GM12878 (cell line): Measurements from ENCODE around the gene RFC1. TPM values are rescaled to one million over a fixed set of nuclear protein-coding genes. Genes with fewer than 3 reads are reported as not detected.

Source experiments
- ATAC-seq: fragments of 200-7000 bp; cut with Tn5 transposase; 3 replicates; pipeline ENCODE4 v1.9.1; 2020; ENCODE audit warnings: mild to moderate bottlenecking, moderate library complexity
- BruUV-seq: library from RNA; stranded (reverse); fragments of 400-500 nt; replicated peaks from 2 replicates; lab custom pipeline; 2021; lab: Mats Ljungman, UMichigan
- CTCF ChIA-PET: fragments of 300-600 bp; sonication (Branson Sonifier 250); formaldehyde crosslinking; extraction: SDS; loops from one replicate; lab custom pipeline; 2021; ENCODE audit warnings: inconsistent platforms; lab: Yijun Ruan, JAX
- POLR2A ChIA-PET: fragments of 350-600 bp; formaldehyde crosslinking; extraction: SDS; loops from one replicate; lab custom pipeline; 2021; ENCODE audit warnings: inconsistent platforms; lab: Charles Lee
- RAD21 ChIA-PET: fragments of 300-600 bp; sonication (Branson Sonifier 250); formaldehyde crosslinking; loops from one replicate; lab custom pipeline; 2023; ENCODE audit warnings: antibody characterized with exemption; ENCODE audit not compliant: unreplicated experiment; lab: Charles Lee
- SMC1A ChIA-PET: fragments of 300-600 bp; sonication (Branson Sonifier 250); formaldehyde crosslinking; loops from one replicate; lab custom pipeline; 2023; ENCODE audit not compliant: unreplicated experiment, uncharacterized antibody; lab: Charles Lee
- DNase-seq: peaks from one replicate; pipeline ENCODE4 v3.0.0-alpha.2; 2011; ENCODE audit warnings: low read depth, low spot score
- FAIRE-seq: peaks from 3 replicates; lab custom pipeline; 2011; peaks lifted over from hg19 to GRCh38; lab: Jason Lieb, UNC
- H2AFZ ChIP-seq: 2 replicates; pipeline ENCODE4 v1.6.0; 2011; ENCODE audit warnings: low read depth, low read length, control low read depth; ENCODE audit not compliant: control insufficient read depth
- H3K27ac ChIP-seq: 2 replicates; pipeline ENCODE4 v1.5.1; 2011; ENCODE audit warnings: control low read depth; ENCODE audit not compliant: control insufficient read depth, insufficient read depth
- H3K27me3 ChIP-seq, 2 experiments: replicated peaks in 1 of 2; 2 replicates each; pipeline versions ENCODE4 v1.6.0 to v1.6.1; 2011; ENCODE audit warnings: low read length in 1 of 2; ENCODE audit not compliant: control insufficient read depth in 2 of 2, insufficient read depth in 2 of 2
- H3K36me3 ChIP-seq, 2 experiments: 2 replicates each; pipeline ENCODE4 v1.5.1; 2011; ENCODE audit warnings: low read length in 1 of 2; ENCODE audit not compliant: control insufficient read depth in 2 of 2, insufficient read depth in 2 of 2
- H3K4me1 ChIP-seq: 2 replicates; pipeline ENCODE4 v1.6.1; 2011; ENCODE audit warnings: mild to moderate bottlenecking, low read length, moderate library complexity, mixed read lengths; ENCODE audit not compliant: control insufficient read depth, insufficient read depth
- H3K4me2 ChIP-seq: 2 replicates; pipeline ENCODE4 v1.6.0; 2011; ENCODE audit warnings: control low read depth; ENCODE audit not compliant: control insufficient read depth, insufficient read depth
- H3K4me3 ChIP-seq: fragments of 200-600 bp; sonication (generic); 2 replicates; pipeline ENCODE4 v1.5.1; 2016
- H3K79me2 ChIP-seq: 2 replicates; pipeline ENCODE4 v1.6.0; 2011; ENCODE audit warnings: low read length; ENCODE audit not compliant: control insufficient read depth, insufficient read depth
- H3K9ac ChIP-seq: 2 replicates; pipeline ENCODE4 v1.8.0; 2011; ENCODE audit warnings: low read length, control low read depth, mixed read lengths; ENCODE audit not compliant: control insufficient read depth, insufficient read depth
- H3K9me3 ChIP-seq: replicated peaks from 3 replicates; pipeline ENCODE4 v1.5.1; 2011; ENCODE audit warnings: mild to moderate bottlenecking, low read length; ENCODE audit not compliant: control insufficient read depth, insufficient read depth
- H4K20me1 ChIP-seq: 2 replicates; pipeline ENCODE4 v1.6.0; 2011; ENCODE audit not compliant: control insufficient read depth, insufficient read depth
- BMI1 ChIP-seq: fragments of 450-650 bp; IDR thresholded peaks from 2 replicates; pipeline ENCODE4 v1.6.1; 2016; ENCODE audit warnings: mild to moderate bottlenecking, moderate library complexity, borderline replicate concordance
- BRCA1 ChIP-seq: IDR thresholded peaks from 2 replicates; pipeline ENCODE4 v1.6.1; 2011; ENCODE audit warnings: low read depth, low read length, improper control_type of control experiment
- GABPA ChIP-seq: IDR thresholded peaks from 2 replicates; pipeline ENCODE4 v1.6.1; 2014; ENCODE audit warnings: antibody characterized with exemption, low read depth, mild to moderate bottlenecking, inconsistent platforms
- MEF2A ChIP-seq: IDR thresholded peaks from 2 replicates; pipeline ENCODE4 v1.6.1; 2011; ENCODE audit warnings: low read depth, mild to moderate bottlenecking, low read length, moderate library complexity; ENCODE audit not compliant: insufficient read depth
- PML ChIP-seq: IDR thresholded peaks from 2 replicates; pipeline ENCODE4 v1.6.1; 2012; ENCODE audit warnings: low read length, inconsistent platforms
- RAD51 ChIP-seq: fragments of 450-650 bp; IDR thresholded peaks from 2 replicates; pipeline ENCODE4 v1.6.1; 2016; ENCODE audit warnings: moderate library complexity, mild to moderate bottlenecking, inconsistent platforms
- RELB ChIP-seq: fragments of 450-650 bp; IDR thresholded peaks from 2 replicates; pipeline ENCODE4 v1.6.1; 2017; ENCODE audit warnings: low read depth, mild to moderate bottlenecking, moderate library complexity
- SMARCA5 ChIP-seq: fragments of 450-650 bp; IDR thresholded peaks from 2 replicates; pipeline ENCODE4 v1.6.1; 2017; ENCODE audit warnings: mild to moderate bottlenecking
- SRF ChIP-seq, 2 experiments: IDR thresholded peaks; 2 replicates each; pipeline ENCODE4 v1.6.1; 2011; ENCODE audit warnings: low read depth in 2 of 2, low read length in 2 of 2, mild to moderate bottlenecking in 1 of 2, moderate library complexity in 1 of 2
- TBL1XR1 ChIP-seq: IDR thresholded peaks from 2 replicates; pipeline ENCODE4 v1.6.1; 2012; ENCODE audit warnings: low read depth, low read length, improper control_type of control experiment
- ZBTB33 ChIP-seq: fragments of 450-650 bp; IDR thresholded peaks from 2 replicates; pipeline ENCODE4 v1.6.1; 2017; ENCODE audit warnings: mild to moderate bottlenecking
- ZNF24 ChIP-seq: fragments of 450-650 bp; IDR thresholded peaks from 2 replicates; pipeline ENCODE4 v1.6.1; 2017; ENCODE audit warnings: antibody characterized with exemption, mild to moderate bottlenecking
- WGBS: methylation state at CpG from one replicate; pipeline ENCODE4 v1.1.6; 2016; ENCODE audit warnings: low lambda C conversion rate; ENCODE audit not compliant: insufficient replicate concordance, insufficient coverage; ENCODE audit errors: missing lambda C conversion rate; 5-methylcytosine and 5-hydroxymethylcytosine counted together
- in situ Hi-C: fragments of 300-500 bp; cut with MboI; formaldehyde crosslinking; loops from 9 replicates; pipeline ENCODE4 v1.14.3; 2018; ENCODE audit warnings: mixed read lengths
- intact Hi-C: fragments of 100-400 bp; cut with micrococcal nuclease; formaldehyde crosslinking; loops from one replicate; pipeline ENCODE4 v1.14.2; 2022; ENCODE audit not compliant: unreplicated experiment
- polyA plus RNA-seq, 11 experiments: library from polyadenylated mRNA; depleted of rRNA in 4 of 11; unstranded in 6 of 11; stranded (reverse) in 5 of 11; fragments of >200 nt; fragmentation: Nextera tagmentation in 4 of 11; fragmentation: Illumina TruSeq in 1 of 11; extraction: Ambion mirVana in 4 of 11; extraction: Trizol in 1 of 11; gene quantifications; 1 replicate in 1 of 11; 2 replicates in 10 of 11; pipeline versions ENCODE4 v1.2.1 to v1.2.3, GENCODE V29; 2011 to 2016; ENCODE audit warnings: inconsistent platforms in 2 of 11, missing spikeins in 2 of 11, low read depth in 1 of 11
- total RNA-seq, 4 experiments: library from RNA; depleted of rRNA in 3 of 4; stranded (reverse); fragments of >200 nt in 3 of 4; fragmentation: Illumina TruSeq in 1 of 4; extraction: Trizol in 1 of 4; gene quantifications; 2 replicates each; pipeline versions ENCODE4 v1.2.1 to v1.2.3, GENCODE V29; 2013 to 2021
- TF ChIP-seq, protein P1 (sequence below): IDR thresholded peaks from 2 replicates; pipeline ENCODE4 v1.6.1; 2012; ENCODE audit warnings: low read depth, low read length, improper control_type of control experiment

RFC1 gene
- total and polyA plus RNA-seq, 10 of the 15 experiments (the other 5 are each of a cell fraction or from before 2014, with no cell fraction given): 22.5 to 67.8 (median 40.3) TPM

GRCh38 chr4:39348371-39349315, 17.5 kb downstream of the RFC1 start:
- RAD21 ChIA-PET: no interaction called here
- BruUV-seq: TSS peak; percentile 50
- H4K20me1 ChIP-seq: peaks cover 3% of the 10 kb centered on the region; the same call in 1 of the 2 replicates
- no peak for FAIRE-seq
- no peak overlapping the region for H2AFZ ChIP-seq
- H3K27me3 ChIP-seq: no peaks in the 10 kb centered on the region
- SMC1A ChIA-PET: interaction anchor here (0.6 to 4.1 kb wide), 2 partner anchors 16 to 20 kb away, joined by 3 to 34 read pairs; partner anchors contain the start of gene RFC1
- no peaks in the 10 kb centered on the region; the same call in 1 of the 3 replicates for H3K9me3 ChIP-seq
- no peak overlapping the region for H3K27ac ChIP-seq
- WGBS: 83% methylated on average over 4 of the region's 4 CpGs
- no peak for ATAC-seq
- POLR2A ChIA-PET: interaction anchor here (0.5 kb wide), 1 partner anchor 342 kb away, joined by 4 read pairs; no protein-coding TSS in a partner anchor
- CTCF ChIA-PET: no interaction called here
- no peak overlapping the region for H3K4me3 ChIP-seq
- intact Hi-C loops (no loop called here), in situ Hi-C loops (no loop called here)
- H3K4me1 ChIP-seq: peaks cover 7% of the 10 kb centered on the region
- DNase-seq: no peak
- no peak for TF ChIP-seq GABPA
- no peak for TF ChIP-seq SMARCA5
- TF ChIP-seq TBL1XR1: no peak
- TF ChIP-seq SRF (IDR thresholded peaks at IDR 0.05; ENCODE audit: low read depth in 2 of 2, low read length in 2 of 2): no peak
- TF ChIP-seq ZBTB33: no peak
- TF ChIP-seq RAD51: no peak
- TF ChIP-seq, protein P1, sequence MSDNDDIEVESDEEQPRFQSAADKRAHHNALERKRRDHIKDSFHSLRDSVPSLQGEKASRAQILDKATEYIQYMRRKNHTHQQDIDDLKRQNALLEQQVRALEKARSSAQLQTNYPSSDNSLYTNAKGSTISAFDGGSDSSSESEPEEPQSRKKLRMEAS: no peak
- no peak for TF ChIP-seq MEF2A
- no peak for TF ChIP-seq ZNF24
- no peak for TF ChIP-seq PML
- no peak for TF ChIP-seq BMI1
- TF ChIP-seq BRCA1: no peak
- TF ChIP-seq RELB: no peak
- no peak overlapping the region for H3K4me2 ChIP-seq
- peaks cover 5 to 10% of the 10 kb centered on the region in 2 experiments; a peak in 3 of 4 replicates for H3K36me3 ChIP-seq
- peaks cover 22% of the 10 kb centered on the region for H3K79me2 ChIP-seq
- no peak overlapping the region for H3K9ac ChIP-seq
